ENCODE results near the gene ANO6.

Gene ANO6

DNA sequence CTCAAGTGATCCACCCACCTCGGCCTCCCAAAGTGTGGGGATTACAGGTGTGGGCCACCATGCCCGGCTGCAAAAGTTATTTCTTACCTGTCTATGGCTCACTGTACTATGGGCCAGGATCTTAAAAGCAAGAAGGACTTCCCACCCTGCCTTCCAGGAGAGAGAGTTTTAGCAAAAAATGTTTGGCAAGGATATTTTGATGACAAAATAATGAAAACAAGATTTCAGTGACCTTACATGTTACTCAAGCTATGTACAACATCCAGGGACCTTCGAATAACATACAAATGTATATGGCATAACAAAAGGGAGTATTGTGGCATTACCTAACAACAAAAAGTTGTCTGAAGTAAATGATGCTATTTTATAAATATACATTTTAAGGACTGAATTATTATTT is 55.1 kb downstream of the ANO6 start:
- Mint-ChIP-seq H3K36me3 (ENCODE audit: low read depth) (no peaks in the 10 kb centered on the region), H3K4me1 (ENCODE audit: low read depth) (peaks cover 2% of the 10 kb centered on the region), H3K27ac (no peak overlapping the region)

DNA sequence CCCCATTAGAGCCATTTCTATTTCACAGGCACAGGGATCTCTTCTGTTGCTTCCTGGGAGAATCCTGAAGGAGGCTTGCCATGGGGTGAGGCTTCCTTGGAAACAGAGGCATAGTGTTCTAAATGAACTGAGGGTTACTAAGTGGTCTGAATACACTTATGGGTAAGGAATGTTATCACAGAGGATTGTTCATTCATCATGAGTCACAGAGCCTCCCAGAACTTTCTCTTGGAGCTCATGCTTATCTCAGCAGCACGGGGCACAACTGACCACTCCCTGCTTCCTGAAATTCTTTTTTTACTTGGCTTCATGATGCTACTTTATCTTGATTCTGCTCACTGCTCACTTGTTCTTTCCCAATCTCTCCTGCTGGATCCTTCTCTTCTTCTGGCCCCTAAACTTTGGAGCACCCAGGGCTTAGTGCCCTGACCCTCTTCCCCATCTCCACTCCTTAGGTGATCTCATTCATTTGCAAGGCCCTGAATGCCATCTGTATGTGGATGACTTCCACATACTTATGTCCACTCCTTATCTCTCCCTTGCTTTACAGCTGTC is 57.9 kb downstream of the ANO6 start:
- no peak overlapping the region for H3K27ac Mint-ChIP-seq
- H3K27me3 Mint-ChIP-seq (ENCODE audit: low read depth), result no peaks in the 10 kb centered on the region
- H3K9me3 Mint-ChIP-seq, result no peaks in the 10 kb centered on the region
- H3K4me3 Mint-ChIP-seq, result no peak overlapping the region
- H3K36me3 Mint-ChIP-seq (ENCODE audit: low read depth), result no peaks in the 10 kb centered on the region
- H3K4me1 Mint-ChIP-seq (ENCODE audit: low read depth), result no peaks in the 10 kb centered on the region

More for the DNA sequence above, 55.1 kb downstream of the ANO6 start:
- Mint-ChIP-seq H3K4me3 (no peak overlapping the region), H3K9me3 (no peaks in the 10 kb centered on the region), H3K27me3 (ENCODE audit: low read depth) (no peaks in the 10 kb centered on the region)

DNA sequence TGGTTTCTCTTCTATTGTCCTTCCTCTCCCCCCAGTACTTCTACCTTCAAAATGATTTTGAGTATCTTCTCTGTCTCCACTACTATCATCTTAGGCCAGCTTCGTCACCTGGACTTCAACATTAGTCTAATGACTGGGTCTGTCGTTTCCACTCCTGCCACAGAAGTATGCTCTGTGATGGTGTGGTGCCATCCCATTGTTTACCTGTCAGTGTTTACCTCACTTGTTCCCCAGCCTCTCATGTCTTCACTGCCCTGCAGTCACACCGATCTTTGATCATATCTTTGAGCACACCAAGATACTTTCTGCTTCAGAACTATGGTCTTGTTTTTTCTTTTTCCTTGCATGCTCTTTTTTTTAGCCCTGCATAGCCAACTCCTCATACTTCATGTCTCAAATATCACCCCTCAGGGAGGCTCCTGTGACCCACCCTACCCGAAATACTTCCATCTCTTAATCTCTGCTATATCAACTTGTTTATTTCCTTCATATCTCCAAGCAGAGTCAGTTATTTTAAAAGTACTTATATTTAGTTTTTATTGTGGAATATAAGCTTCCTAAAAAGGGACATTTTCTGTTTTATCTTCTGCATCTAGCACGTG is 60.4 kb downstream of the ANO6 start:
- Mint-ChIP-seq H3K4me3 (no peak overlapping the region), H3K36me3 (ENCODE audit: low read depth) (peaks cover 2% of the 10 kb centered on the region), H3K9me3 (peaks cover 2% of the 10 kb centered on the region), H3K4me1 (ENCODE audit: low read depth) (no peaks in the 10 kb centered on the region), H3K27me3 (ENCODE audit: low read depth) (no peaks in the 10 kb centered on the region), H3K27ac (no peak overlapping the region)

DNA sequence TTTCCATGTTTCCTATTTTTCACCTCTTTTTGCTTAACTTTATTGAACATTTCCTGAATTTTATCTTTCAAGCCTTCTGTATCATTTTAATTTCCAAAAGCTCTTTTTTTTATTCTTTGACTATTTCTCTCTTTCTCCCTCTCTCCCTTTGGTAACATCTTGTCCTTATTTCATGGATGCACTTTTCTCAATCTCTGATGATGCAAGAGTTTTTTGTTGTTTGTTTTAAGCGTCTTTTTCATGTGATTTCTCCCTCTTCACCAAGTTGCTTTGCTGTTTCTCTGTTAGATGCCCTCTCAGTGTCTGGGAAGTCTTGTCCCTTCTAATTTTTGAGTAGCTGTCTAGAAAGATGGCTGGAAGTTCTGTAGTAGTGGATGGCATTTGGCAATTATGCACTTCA is 62.6 kb downstream of the ANO6 start:
- no peak overlapping the region for H3K27ac Mint-ChIP-seq
- H3K4me3 Mint-ChIP-seq, result no peak overlapping the region
- H3K36me3 Mint-ChIP-seq (ENCODE audit: low read depth), result peaks cover 5% of the 10 kb centered on the region
- peaks cover 5% of the 10 kb centered on the region for H3K9me3 Mint-ChIP-seq
- H3K27me3 Mint-ChIP-seq (ENCODE audit: low read depth), result no peaks in the 10 kb centered on the region
- H3K4me1 Mint-ChIP-seq (ENCODE audit: low read depth), result no peaks in the 10 kb centered on the region

DNA sequence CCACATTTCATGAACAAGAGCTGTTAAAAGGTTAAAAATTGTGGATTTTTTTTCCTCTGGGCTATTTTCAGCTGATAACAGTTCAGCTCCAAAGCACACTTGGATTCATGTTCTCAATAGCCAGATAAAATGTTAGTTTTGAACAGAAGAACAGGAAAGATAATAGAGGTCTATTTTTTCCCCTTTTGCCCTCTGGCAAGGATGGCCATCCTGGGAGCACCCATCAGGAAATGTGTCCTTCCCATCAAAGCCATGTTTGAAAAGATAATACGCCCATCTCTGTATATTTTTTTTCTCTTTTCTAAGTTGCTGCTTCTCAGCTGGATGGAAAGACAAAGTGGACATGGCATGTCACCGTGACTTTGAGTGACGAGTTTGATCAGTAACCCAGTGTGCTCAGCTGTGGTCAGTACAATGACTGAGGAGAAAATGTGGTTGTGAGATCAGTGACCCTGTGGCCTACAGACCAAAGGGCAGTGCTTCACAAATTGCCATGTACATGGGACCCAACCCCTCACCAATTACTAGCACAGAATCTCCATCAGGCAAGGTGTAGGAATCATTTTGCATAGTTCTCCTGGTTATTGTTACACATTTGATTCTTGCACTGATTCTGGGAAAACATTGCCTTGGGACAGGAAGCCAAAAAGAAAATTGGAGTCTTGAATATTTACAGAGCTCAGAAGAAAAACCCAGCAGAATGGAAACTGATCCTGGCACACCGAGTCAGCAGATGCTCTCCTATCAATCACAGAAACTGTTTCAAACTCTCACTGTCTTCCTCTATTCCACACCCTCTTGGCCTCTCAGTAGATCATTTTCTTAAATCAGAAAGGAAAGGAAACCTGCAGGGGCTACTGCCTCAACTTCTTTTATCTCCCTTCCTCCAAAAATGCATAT is 64.3 kb downstream of the ANO6 start:
- H3K27ac Mint-ChIP-seq, result no peak overlapping the region
- no peaks in the 10 kb centered on the region for H3K4me1 Mint-ChIP-seq (ENCODE audit: low read depth)
- peaks cover 5% of the 10 kb centered on the region for H3K36me3 Mint-ChIP-seq (ENCODE audit: low read depth)
- H3K9me3 Mint-ChIP-seq, result peaks cover 5% of the 10 kb centered on the region
- no peaks in the 10 kb centered on the region for H3K27me3 Mint-ChIP-seq (ENCODE audit: low read depth)
- no peak overlapping the region for H3K4me3 Mint-ChIP-seq

DNA sequence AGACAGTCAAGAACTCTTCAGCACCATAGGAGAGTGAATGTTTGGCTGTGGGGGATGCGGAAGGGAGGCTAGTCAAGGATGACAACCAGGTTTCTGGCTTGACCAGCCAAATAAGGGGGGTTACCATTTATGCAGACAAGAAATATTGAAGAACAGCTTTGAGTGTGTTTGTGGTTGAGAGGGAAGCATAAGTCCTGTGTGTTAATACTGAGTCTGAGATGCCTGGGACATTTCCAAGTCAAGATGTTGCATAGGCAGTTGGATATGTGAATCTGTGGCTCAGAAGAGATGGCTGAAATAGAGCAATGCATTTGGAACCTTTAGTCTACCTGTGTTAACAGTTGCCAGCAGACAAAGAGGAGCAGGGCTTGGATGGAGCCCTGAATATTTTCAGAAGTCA is 66.1 kb downstream of the ANO6 start:
- Mint-ChIP-seq H3K9me3 (peaks cover 5% of the 10 kb centered on the region), H3K36me3 (ENCODE audit: low read depth) (peaks cover 5% of the 10 kb centered on the region), H3K27me3 (ENCODE audit: low read depth) (no peaks in the 10 kb centered on the region), H3K4me3 (no peak overlapping the region), H3K4me1 (ENCODE audit: low read depth) (no peaks in the 10 kb centered on the region), H3K27ac (no peak overlapping the region)

DNA sequence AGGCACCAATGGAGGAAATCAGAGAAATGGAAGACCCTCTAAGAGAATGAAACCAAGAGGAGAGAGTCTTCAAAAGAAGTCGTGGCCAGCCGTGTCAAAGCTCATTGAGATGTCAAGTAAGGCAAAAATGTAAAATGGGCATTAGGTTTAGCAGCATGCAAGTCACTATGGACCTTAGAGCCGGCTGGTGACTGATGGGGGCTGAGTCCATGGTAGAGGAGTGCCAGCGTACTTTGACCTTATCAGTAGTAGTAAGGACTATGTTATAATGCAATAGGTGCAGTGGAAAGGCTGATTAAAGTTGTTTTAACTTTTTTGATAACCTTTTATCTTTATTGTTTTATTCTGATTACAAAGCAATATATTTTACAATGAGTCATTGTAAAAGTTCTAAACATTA is 66.5 kb downstream of the ANO6 start:
- peaks cover 5% of the 10 kb centered on the region for H3K9me3 Mint-ChIP-seq
- no peaks in the 10 kb centered on the region for H3K4me1 Mint-ChIP-seq (ENCODE audit: low read depth)
- no peak overlapping the region for H3K27ac Mint-ChIP-seq
- peaks cover 5% of the 10 kb centered on the region for H3K36me3 Mint-ChIP-seq (ENCODE audit: low read depth)
- H3K4me3 Mint-ChIP-seq, result no peak overlapping the region
- no peaks in the 10 kb centered on the region for H3K27me3 Mint-ChIP-seq (ENCODE audit: low read depth)

DNA sequence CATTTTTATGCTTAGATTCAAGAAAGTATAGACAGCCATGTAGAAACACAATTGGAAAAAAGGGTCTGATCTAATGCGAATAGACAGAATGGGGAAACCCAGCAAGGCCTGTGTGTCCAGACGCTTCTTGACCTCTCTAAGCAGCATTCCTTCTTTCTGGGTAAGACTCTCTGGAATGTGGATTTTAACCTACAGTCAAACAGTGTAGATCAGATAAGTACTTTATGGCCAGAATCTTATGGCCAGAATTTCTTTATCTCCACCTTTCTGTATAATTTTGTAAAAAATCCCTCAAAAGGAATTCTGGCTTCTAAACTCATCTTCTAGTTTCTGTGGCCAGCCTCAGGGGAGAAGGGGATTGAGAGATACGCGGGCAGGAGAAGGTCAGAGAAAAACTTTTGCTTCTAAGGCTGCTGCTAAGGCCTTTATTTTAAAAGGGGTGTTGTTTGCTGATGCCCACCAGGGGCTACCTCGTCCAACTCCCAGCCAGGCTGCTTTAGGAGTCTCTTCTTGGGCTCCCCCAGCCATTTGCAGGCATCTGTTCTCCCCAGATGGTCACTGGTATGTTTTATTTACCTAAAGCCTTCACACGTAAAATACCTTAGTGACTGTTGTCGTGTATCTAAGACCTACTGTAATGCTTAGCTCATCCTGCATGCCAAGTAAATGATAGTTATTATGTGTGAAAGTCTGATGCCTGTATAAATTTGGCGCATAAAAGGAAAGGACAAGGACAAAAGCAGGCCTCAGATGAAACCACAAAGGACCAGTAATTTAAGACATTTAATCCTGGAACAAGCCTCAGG is 68.4 kb downstream of the ANO6 start:
- Mint-ChIP-seq H3K36me3 (ENCODE audit: low read depth) (peaks cover 5% of the 10 kb centered on the region), H3K27me3 (ENCODE audit: low read depth) (no peaks in the 10 kb centered on the region), H3K9me3 (peaks cover 5% of the 10 kb centered on the region), H3K4me3 (no peak overlapping the region), H3K4me1 (ENCODE audit: low read depth) (peaks cover 2% of the 10 kb centered on the region), H3K27ac (no peak overlapping the region)

DNA sequence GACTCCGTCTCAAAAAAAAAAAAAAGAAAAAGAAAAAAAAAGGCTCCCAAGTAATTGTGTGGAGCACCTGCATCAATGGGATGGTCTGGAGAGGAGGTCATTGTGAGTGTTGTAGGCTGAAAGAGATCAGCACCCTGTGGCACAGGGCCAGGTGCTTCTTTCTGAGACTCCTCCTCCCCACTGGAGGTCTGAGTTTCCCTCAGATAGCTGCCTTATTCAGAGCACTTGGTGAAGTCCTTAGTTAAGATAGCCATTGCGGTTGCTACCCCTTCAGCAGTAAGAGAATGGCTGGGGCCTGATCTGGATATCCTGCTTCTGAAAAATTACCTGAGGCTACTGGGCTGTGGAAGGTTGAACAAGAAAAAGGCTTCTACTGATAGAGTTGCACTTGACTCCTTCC is 69.8 kb downstream of the ANO6 start:
- Mint-ChIP-seq H3K4me3 (no peak overlapping the region), H3K4me1 (ENCODE audit: low read depth) (peaks cover 2% of the 10 kb centered on the region), H3K36me3 (ENCODE audit: low read depth) (peaks cover 4% of the 10 kb centered on the region), H3K27ac (no peak overlapping the region), H3K27me3 (ENCODE audit: low read depth) (no peaks in the 10 kb centered on the region), H3K9me3 (peaks cover 5% of the 10 kb centered on the region)

DNA sequence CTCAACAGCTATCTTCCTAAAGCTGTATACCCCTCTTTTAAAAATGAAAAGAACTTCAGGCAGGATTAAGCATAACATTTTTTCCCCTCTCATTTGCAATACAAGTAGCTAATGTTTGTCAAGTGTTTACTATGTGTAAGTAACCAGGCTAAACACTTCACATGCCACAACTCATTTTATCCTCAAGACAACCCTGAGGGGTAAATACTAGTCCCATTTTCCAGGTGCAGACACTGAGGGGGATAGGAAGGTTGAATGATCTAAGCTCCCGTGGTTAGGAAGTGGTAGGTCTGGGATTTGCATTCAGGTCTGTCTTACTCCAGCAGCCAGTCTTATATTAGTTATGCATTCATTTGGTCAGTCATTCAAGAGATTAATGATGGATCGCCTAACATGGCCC is 70.7 kb downstream of the ANO6 start:
- Mint-ChIP-seq H3K36me3 (ENCODE audit: low read depth) (peaks cover 5% of the 10 kb centered on the region), H3K4me1 (ENCODE audit: low read depth) (peaks cover 2% of the 10 kb centered on the region), H3K4me3 (no peak overlapping the region), H3K27me3 (ENCODE audit: low read depth) (no peaks in the 10 kb centered on the region), H3K27ac (no peak overlapping the region), H3K9me3 (no peaks in the 10 kb centered on the region)

DNA sequence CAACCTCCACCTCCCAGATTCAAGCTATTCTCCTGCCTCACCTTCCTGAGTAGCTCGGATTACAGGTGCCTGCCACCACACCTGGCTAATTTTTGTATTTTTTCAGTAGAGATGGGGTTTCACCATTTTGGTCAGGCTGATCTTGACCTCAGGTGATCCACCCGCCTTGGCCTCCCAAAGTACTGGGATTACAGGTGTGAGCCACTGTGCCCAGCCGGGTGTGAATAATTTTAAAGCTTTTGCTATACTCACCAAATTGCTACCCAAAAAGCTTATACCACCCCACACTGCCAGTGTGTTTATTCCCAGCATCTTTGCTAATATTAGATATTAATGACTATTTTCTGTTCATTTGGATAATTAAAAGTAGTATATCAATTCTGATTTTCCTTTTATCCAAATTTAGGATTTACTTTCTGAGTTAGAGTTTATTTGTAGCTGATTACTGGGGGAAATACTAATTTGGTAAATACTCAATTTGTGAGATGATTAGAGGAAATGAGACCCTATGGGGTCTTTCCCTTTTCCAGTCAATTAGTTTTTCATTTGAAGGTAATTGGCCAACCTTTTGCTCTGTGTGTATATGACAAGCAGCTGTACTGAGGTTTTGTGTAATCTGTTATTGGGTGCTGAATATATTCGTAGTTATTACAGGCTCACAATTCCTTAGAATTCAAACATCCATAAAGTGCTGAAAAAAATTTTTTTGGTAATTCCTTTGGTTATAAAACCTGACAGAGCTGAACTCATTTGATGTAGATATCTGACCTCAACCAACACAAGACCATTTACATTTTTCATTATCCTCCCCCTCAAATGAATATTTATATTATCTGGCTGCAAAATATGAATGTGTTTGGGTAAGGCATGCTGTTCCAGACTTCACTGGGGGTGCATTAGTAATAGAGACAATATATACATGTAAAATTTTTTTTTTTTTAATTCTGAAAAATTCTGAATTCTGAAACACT is 73.6 kb downstream of the ANO6 start:
- Mint-ChIP-seq H3K27ac (no peak overlapping the region), H3K4me3 (no peak overlapping the region), H3K4me1 (ENCODE audit: low read depth) (peaks cover 2% of the 10 kb centered on the region), H3K36me3 (ENCODE audit: low read depth) (peaks cover 2% of the 10 kb centered on the region), H3K27me3 (ENCODE audit: low read depth) (no peaks in the 10 kb centered on the region), H3K9me3 (no peaks in the 10 kb centered on the region)

DNA sequence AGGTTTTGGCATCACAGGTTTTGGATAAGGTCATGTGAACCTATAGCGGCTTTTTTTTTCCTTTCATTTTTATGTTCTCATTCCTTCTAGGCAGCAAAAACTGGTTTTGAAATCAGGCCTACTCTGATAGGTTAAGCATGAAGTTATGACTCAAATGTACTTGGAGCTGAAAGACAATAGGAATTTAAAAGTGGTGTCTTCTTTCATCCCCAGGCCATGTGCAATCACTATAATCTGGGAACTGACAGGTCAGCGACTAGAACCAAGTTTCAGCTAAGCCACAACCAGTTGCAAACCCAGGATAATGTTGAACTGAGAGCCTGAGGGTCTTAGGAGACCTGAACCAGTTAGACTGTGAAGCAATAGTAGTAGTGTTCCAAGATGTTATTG is 74.3 kb downstream of the ANO6 start:
- H3K36me3 Mint-ChIP-seq (ENCODE audit: low read depth), result peaks cover 2% of the 10 kb centered on the region
- H3K4me3 Mint-ChIP-seq, result no peak overlapping the region
- no peaks in the 10 kb centered on the region for H3K9me3 Mint-ChIP-seq
- H3K27me3 Mint-ChIP-seq (ENCODE audit: low read depth), result no peaks in the 10 kb centered on the region
- no peak overlapping the region for H3K27ac Mint-ChIP-seq
- peaks cover 2% of the 10 kb centered on the region for H3K4me1 Mint-ChIP-seq (ENCODE audit: low read depth)

DNA sequence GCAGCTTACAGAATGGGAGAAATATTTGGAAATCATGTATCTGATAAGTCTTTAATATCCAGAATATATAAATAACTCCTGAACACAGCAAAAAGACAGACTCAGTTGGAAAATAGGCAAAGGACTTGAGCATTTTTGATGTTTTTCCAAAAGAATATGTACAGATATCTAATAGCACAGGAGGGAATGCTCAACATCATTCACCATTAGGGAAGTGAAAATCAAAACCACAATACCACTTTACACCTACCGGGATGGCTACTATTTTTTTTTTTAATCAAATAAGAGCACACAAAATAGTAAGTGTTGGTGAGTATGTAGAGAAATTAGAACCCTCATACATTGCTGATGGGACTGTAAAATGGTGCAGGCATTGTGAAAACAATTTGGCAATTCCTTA is 75.6 kb downstream of the ANO6 start:
- no peak overlapping the region for H3K4me3 Mint-ChIP-seq
- H3K27me3 Mint-ChIP-seq (ENCODE audit: low read depth), result no peaks in the 10 kb centered on the region
- H3K4me1 Mint-ChIP-seq (ENCODE audit: low read depth), result peaks cover 2% of the 10 kb centered on the region
- no peaks in the 10 kb centered on the region for H3K9me3 Mint-ChIP-seq
- peaks cover 2% of the 10 kb centered on the region for H3K36me3 Mint-ChIP-seq (ENCODE audit: low read depth)
- no peak overlapping the region for H3K27ac Mint-ChIP-seq

Data from T-helper 1 cell treated with Interleukin-12 subunit alpha and Interleukin-12 subunit beta and Interleukin-4 antibody, amounts not matched to agents 30 μg/mL and 1 μg/mL, for 36 hours (primary cell).